Neutrophil (primary cell): ENCODE results near the gene PPP6C.
"Not testable (repeated sequence)": the region's sequence is repeated elsewhere in the genome, so short reads cannot be mapped to it uniquely, and the experiment has no call there.

Experiments used
- H3K27ac ChIP-seq: fragments of 200-600 bp; sonication (generic); 2 replicates; pipeline ENCODE4 v1.5.1; 2016; ENCODE audit warnings: mild to moderate bottlenecking, moderate library complexity
- H3K27me3 ChIP-seq: fragments of 200-600 bp; sonication (generic); 2 replicates; pipeline ENCODE4 v1.6.0; 2016; ENCODE audit warnings: mild to moderate bottlenecking
- H3K36me3 ChIP-seq: fragments of 200-600 bp; sonication (generic); 2 replicates; pipeline ENCODE4 v1.5.1; 2017
- H3K4me1 ChIP-seq, 2 experiments: fragments of 200-600 bp in 1 of 2; sonication (generic) in 1 of 2; 1 replicate in 1 of 2; 2 replicates in 1 of 2; pipeline versions ENCODE4 v1.5.1 to v1.6.1; 2013 to 2016; ENCODE audit warnings: low read depth in 1 of 2, low read length in 1 of 2, mild to moderate bottlenecking in 1 of 2, moderate library complexity in 1 of 2; ENCODE audit not compliant: control insufficient read depth in 1 of 2, insufficient read depth in 1 of 2
- H3K4me3 ChIP-seq, 2 experiments: fragments of 200-600 bp in 1 of 2; sonication (generic) in 1 of 2; 1 replicate in 1 of 2; 2 replicates in 1 of 2; pipeline ENCODE4 v1.5.1; 2013 to 2016; ENCODE audit warnings: low read depth in 1 of 2, low read length in 1 of 2, mild to moderate bottlenecking in 1 of 2, moderate library complexity in 1 of 2
- H3K9me3 ChIP-seq: fragments of 200-600 bp; sonication (generic); 2 replicates; pipeline ENCODE4 v1.5.1; 2016
- CTCF ChIP-seq: fragments of 200-600 bp; sonication (generic); IDR thresholded peaks from 2 replicates; pipeline ENCODE4 v1.5.1; 2016; ENCODE audit warnings: antibody characterized with exemption

Gene PPP6C

GRCh38 chr9:125183561-125183960 is 6.0 kb downstream of the PPP6C start:
- peak overlapping the region; percentile 56 for H3K27ac ChIP-seq

GRCh38 chr9:125183054-125183453 is 6.5 kb downstream of the PPP6C start:
- peaks cover 5% of the 10 kb centered on the region for H3K36me3 ChIP-seq
- H3K27me3 ChIP-seq = no peaks in the 10 kb centered on the region
- H3K4me3 ChIP-seq = no peak overlapping the region
- TF ChIP-seq CTCF = no peak
- H3K4me1 ChIP-seq = peaks cover 13 to 30% of the 10 kb centered on the region in 2 experiments
- H3K27ac ChIP-seq = no peak overlapping the region
- no peaks in the 10 kb centered on the region for H3K9me3 ChIP-seq

More at GRCh38 chr9:125183561-125183960, 6.0 kb downstream of the PPP6C start:
- no peak for TF ChIP-seq CTCF
- H3K9me3 ChIP-seq = no peaks in the 10 kb centered on the region
- H3K27me3 ChIP-seq = no peaks in the 10 kb centered on the region
- H3K4me3 ChIP-seq = no peak overlapping the region
- peaks cover 17 to 35% of the 10 kb centered on the region in 2 experiments for H3K4me1 ChIP-seq
- peaks cover 9% of the 10 kb centered on the region for H3K36me3 ChIP-seq

GRCh38 chr9:125181756-125182155 is 7.8 kb downstream of the PPP6C start:
- H3K4me3 ChIP-seq, H3K9me3 ChIP-seq, H3K27ac ChIP-seq, H3K36me3 ChIP-seq, H3K27me3 ChIP-seq: not testable (repeated sequence)
- peaks cover 5 to 18% of the 10 kb centered on the region in 2 experiments for H3K4me1 ChIP-seq

- TF ChIP-seq CTCF = no peak
- H3K4me1 ChIP-seq = peaks cover 5 to 18% of the 10 kb centered on the region in 2 experiments
- H3K9me3 ChIP-seq = no peaks in the 10 kb centered on the region
Observed at GRCh38 chr9:125180876-125181275, 8.7 kb downstream of the PPP6C start.

GRCh38 chr9:125179776-125180175 is 9.8 kb downstream of the PPP6C start:
- H3K9me3 ChIP-seq, H3K27ac ChIP-seq, H3K4me3 ChIP-seq, H3K27me3 ChIP-seq, H3K36me3 ChIP-seq: not testable (repeated sequence)
- H3K4me1 ChIP-seq = peaks cover 5 to 18% of the 10 kb centered on the region in 2 experiments

More at GRCh38 chr9:125180876-125181275, 8.7 kb downstream of the PPP6C start:
- Histone ChIP-seq H3K4me3 (no peak overlapping the region), H3K36me3 (peaks cover 4% of the 10 kb centered on the region), H3K27me3 (no peaks in the 10 kb centered on the region), H3K27ac (no peak overlapping the region)

- Histone ChIP-seq H3K4me1 (peaks cover under 1 to 2% of the 10 kb centered on the region in 2 experiments), H3K27me3 (no peaks in the 10 kb centered on the region), H3K9me3 (no peaks in the 10 kb centered on the region), H3K36me3 (peaks cover 10% of the 10 kb centered on the region), H3K4me3 (no peak overlapping the region), H3K27ac (peak overlapping the region; percentile 19)
- no peak for TF ChIP-seq CTCF
Observed at GRCh38 chr9:125177888-125178287, 11.7 kb downstream of the PPP6C start.

- Histone ChIP-seq H3K36me3 (peaks cover 10% of the 10 kb centered on the region), H3K27ac (no peak overlapping the region)
Observed at GRCh38 chr9:125176636-125177035, 13.0 kb downstream of the PPP6C start.

More at GRCh38 chr9:125176636-125177035, 13.0 kb downstream of the PPP6C start:
- Histone ChIP-seq H3K27me3 (no peaks in the 10 kb centered on the region), H3K4me3 (no peak overlapping the region), H3K4me1 (peaks cover 8 to 11% of the 10 kb centered on the region in 2 experiments), H3K9me3 (no peaks in the 10 kb centered on the region)
- no peak for TF ChIP-seq CTCF
